HG03432 (cell line): ENCODE results near the gene CTSF.
"Not testable (repeated sequence)": the region's sequence is repeated elsewhere in the genome, so short reads cannot be mapped to it uniquely, and the experiment has no call there.

ENCODE experiments used
- ATAC-seq: cut with Tn5 transposase; IDR thresholded peaks from one replicate; pipeline ENCODE4 v1.9.1; 2021; ENCODE audit warnings: mild to moderate bottlenecking, moderate library complexity; ENCODE audit not compliant: unreplicated experiment

The CTSF gene

DNA sequence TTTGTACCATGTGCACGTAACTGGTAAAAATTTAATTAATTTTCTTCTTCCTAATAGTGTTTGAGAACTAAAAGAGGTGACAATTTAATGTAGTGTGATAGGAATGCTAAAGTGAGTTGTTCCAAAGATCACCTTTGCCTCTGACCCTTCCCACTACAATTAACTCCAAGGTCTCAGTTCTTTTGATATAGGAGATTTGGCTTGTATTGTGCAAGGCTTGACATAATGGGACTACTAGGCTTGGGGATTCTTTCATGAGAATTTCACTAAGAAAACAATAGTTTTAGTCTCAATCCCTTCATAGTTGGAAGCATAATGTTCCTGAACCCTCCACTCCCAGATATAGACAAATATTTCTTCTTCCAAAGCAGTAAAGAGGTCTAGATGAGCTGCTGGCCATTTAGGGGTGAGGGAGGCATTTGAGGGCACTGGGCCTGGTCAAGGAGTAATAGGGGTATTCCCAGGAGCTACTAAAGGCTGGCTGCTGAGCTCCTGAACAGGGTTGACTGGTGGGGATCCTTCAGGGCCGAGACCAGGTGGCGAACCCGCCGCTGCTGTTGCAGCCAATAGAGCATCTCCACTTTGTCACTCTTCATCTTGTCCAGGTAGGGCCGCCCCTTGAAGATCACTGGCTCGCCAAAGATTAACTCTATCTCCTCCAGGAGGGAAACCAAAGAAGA lies 21.7 kb upstream of the CTSF start:
- no peak for ATAC-seq

DNA sequence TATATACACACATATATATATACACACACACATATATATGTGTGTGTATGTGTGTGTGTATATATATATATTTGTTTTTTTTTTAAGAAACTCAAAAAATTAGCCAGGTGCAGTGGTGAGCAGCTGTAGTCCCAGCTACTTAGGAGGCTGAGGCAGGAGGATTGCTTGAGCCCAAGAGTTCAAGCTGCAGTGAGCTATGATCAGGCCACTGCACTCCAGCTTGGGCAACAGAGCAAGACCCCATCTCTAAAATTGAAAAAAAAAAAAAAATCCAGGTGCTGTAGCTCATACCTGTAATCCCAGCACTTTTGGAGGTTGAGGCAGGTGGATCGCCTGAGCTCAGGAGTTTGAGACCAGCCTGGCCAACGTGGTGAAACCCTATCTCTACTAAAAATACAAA lies 20.9 kb upstream of the CTSF start:
- ATAC-seq, result not testable (repeated sequence)

DNA sequence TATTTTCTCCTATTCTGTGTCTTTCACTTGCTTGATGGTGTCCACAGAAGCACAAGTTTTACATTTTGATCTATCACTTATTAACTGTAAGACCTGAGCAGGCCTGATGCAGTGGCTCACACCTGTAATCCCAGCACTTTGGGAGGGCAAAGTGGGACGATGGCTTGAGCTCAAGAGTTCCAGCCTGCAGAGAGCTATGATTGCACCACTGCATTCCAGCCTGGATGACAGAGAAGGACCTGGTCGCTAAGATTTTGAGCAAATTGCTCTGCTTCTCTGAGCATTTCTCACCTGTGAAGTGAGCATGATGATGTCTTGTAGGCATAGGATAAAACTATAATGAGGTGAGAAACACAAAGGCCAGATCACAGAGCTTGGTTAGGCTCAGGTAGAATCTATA lies 17.7 kb upstream of the CTSF start:
- no peak for ATAC-seq

DNA sequence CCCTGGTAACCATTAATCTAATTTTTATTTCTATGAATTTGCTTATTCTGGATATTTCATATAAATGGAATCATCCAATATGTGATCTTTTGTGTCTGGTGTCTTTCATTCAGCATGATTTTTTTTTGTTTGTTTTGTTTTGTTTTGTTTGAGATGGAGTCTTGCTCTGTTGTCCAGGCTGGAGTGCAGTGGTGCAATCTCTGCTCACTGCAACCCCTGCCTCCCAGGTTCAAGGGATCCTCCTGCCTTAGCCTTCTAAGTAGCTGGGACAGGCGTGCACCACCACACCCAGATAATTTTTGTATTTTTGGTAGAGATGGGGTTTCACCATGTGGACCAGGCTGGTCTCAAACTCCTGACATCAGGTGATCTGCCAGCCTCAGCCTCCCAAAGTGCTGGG lies 17.0 kb upstream of the CTSF start:
- ATAC-seq, result not testable (repeated sequence)

DNA sequence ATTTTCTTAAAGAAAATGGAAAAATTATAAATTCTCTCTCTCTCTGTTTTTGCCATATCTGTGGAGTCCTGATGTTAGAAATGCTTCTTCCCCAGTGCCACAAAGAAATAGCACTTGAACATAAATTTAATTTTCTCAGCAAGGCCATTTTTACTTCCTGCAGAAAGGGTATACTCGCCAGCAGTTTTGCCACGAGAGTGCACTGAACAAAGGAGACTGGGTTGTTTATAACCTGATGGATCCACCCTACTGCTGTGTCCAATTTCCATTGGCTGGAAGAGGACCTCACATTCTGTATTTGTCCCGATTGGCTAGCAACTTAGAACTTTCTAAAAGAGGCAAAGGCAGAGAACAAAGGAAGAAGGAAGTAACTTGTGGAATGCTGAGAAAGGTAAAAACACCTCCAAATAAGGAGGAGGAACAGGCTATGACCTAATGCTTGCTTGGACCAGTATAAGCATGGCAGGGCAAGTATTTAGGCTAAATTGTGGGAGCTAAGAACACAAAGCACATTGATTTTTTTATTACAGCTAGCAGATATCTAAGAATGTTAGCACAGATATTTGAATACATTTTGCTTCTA lies 14.2 kb upstream of the CTSF start:
- not testable (repeated sequence) for ATAC-seq

DNA sequence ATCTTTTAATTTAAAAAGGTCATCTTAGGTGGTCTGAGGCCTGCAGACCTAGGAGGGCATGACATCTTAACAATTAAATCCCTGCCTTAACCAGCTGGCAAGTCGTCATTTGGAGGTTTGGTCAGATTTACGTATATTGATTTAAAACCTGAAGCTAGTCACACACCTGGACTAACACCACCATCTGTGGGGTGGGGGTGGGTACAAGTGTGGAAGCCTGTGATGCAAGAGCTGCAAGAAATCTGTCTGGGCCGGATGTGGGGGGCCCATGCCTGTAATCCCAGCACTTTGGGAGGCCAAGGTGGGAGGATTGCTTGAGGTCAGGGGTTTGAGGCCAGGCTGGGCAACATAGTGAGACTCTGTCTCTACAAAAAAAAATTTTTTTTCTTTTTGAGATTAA lies 12.9 kb upstream of the CTSF start:
- no peak for ATAC-seq

DNA sequence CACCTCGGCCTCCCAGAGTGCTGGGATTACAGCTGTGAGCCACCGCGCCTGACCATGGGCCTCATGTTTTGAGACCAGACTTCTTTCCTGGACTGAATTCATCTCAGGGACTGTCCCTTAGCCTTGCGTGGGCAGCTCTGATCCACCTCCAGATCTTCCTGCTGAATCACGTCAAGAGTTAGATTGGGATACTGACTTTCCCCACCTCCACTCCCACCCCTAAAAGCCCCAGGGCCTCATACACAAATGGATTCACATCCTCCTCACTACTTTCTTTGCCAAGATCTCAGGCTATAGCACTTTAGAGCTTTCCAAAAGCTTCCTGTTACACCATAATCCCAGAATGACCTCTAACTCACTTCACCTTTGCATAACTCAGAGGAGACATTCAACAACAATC lies 12.4 kb upstream of the CTSF start:
- no peak for ATAC-seq

DNA sequence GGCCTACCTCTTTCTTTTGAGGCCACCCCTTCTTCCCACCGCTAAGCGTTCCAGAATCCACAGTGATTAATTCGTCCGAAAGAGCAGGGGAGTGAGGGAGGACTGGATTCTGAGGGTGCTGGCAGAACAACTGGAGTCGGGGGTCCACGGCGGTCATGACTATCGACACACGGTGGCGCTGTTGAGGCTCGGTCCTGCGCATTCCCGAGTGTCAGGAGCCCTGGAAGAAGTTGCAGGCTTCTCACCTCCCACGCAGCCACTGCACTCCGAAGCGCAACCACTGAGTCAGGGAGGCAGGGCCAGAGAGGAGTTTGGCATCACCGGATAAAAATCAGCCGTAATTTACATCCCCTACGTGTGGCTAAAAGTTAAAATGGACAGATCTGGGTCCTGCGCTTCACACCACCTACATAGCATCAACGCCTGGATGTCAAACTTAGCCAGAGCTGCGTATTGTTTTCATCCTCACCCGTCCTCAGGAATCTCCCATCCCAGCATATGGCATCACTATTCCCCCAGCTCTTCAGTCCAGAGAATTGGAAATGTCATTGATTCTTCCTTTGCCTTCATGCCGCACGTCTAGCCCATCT lies 10.7 kb upstream of the CTSF start:
- ATAC-seq, result no peak

DNA sequence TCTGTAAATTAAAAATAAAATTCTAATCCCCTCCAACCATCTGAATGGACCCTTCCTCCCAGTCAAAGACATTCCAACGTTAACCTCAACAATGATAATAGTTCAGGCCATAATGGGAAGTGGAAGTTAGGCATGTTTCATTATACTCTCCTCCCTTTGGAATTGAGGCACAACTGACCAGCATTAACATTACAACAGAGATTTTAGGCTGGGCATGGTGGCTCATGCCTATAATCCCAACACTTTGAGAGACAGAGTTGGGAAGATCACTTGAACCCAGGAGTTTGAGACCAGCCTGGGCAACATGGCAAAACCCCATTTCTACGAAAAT lies 2.4 kb upstream of the CTSF start:
- ATAC-seq, result no peak

DNA sequence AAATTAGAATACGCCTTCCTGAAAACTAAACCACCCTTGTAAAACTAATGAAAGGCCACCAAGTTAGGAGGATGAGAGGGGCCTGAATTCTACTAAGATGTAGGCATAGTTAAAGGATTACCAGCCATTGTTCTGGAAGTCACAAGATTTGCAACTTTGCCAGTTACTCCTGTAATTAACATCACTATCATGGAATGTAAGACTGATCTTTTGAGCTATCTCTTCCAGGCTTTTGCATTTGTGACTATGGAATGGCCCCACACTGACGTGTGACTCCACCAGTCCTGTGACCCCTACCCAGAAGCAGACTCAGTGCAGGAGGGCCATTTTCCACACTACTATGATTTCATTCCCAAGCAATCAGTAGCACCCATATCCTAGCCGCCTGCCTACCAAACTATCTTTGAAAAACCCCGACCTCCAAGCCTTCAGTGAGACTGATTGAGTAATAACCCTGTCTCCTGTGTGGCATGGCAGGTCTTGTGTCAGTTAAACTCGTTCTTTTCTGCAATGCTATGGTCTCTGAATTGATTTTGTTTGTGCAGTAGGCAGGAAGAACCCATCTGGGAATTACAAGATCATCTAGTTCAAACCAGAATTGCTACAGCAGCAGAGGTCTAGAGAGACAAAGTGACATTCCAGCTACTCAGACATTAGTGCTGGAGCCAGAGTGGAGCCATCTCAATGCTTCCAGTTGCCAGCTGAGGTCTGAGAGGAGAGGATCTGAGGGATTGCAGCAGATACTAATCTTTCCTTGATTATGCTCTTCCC lies 1.9 kb upstream of the CTSF start:
- no peak for ATAC-seq

DNA sequence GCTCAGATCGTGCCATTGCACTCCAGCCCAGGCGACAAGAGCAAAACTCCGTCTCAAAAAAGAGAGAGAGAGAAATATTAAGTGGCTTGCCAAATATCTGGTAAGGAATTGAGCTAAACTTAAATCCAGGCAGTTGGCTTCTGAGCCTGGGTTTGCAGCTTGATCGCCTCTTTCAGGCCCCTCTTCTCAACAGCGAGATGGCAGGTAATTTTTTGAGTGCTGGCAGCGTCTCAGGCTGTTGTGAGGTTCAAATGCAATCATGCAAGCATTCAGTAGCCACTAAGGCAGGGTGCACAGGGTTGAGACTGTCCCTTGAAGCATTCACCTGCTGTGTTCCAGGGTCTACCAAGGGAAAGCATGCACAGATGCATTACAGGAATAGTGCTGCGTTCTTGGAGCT lies 670 bp upstream of the CTSF start:
- no peak for ATAC-seq

DNA sequence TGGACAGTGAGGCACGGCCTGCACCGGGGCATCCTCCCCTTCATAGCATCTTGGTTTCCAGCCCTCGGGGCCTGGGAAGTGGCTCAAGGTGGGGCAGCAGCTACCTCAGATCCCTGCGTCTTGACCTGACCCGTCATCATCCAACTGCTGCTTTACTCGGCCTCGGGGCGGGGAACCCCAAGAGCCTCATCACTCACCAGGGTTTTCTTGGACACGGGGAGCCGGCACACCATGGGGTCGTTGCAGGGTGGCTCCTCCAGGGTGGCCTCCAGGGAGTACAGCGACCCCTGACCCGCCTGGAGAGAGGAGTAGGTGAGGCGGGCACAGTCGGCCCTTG lies 651 bp downstream of the CTSF start:
- ATAC-seq, result no peak

DNA sequence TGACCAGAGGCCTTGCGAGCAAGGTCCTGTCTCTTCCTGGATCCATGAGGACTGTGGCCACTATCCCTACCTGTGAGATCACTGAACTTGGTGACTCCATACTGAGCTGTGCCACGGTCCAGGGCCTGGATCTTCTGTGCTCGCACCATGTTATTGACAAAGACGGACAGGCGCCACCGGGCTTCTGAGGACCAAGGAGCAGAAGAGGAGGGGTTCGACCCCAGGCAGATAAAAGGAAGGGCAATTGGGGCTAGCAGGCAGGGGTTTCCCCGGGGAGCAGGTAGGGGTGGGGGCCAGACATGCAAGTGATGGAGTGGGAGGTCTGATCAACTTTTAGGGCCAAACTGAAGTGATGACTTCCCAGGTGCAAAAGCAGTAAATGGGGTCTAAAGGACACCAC lies 2.2 kb downstream of the CTSF start:
- no peak for ATAC-seq

DNA sequence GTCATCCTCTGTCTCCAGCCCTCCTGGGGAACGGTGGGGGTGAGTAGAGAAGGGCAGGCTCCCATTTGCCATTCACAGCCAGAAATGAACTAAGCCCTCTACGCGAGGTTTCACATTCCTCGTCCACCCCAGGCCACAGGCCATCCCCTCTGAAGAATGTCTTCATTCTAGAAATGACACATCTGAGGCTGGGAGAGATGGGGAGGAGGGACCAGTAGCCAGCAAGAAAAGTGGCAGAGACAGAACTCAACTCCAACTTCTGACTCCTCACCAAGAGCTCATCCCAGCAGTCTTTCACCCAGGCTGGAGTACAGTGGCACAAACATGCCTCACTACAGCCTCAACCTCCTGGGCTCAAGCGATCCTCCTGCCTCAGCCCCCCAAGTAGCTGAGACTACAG lies 3.4 kb downstream of the CTSF start:
- ATAC-seq, result no peak

DNA sequence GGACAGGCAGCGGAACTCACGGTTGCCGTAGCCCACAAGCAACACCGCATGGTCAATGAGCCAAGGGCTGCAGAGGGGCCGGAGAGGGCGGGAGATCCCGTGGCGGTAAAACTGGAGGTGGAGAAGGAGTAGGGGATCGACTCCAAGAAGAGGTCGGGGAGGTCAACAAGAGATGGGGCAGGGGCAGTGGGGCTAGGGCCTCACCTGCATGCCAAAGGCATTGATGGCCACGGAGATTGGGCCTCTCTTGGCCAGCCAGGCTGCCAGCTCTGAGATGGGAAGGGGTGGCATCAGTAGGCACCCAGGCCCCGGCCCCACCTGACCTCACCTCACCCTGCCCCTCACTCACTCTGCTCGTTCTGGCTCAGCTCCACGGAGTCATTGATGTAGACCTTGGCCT lies 3.9 kb downstream of the CTSF start:
- no peak for ATAC-seq

DNA sequence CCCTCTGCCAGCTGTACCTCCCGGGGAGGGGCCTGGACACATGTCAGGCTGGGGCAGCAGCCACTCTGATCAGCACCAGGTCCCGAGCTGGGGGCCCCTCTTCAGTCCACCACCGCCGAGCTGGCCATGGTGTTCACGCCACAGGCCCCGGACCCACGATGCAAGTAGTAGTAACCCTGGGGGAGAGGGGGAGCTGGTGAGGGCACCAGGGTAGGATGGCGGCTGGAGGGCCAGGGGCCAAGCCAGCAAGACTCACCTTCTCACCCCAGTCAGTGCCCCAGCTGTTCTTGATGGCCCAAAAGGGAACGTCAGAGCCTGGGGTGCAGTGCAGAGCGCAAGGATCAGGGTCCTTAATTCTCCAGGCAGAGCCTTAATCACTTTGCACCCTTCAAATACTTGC lies 4.6 kb downstream of the CTSF start:
- ATAC-seq, result no peak

DNA sequence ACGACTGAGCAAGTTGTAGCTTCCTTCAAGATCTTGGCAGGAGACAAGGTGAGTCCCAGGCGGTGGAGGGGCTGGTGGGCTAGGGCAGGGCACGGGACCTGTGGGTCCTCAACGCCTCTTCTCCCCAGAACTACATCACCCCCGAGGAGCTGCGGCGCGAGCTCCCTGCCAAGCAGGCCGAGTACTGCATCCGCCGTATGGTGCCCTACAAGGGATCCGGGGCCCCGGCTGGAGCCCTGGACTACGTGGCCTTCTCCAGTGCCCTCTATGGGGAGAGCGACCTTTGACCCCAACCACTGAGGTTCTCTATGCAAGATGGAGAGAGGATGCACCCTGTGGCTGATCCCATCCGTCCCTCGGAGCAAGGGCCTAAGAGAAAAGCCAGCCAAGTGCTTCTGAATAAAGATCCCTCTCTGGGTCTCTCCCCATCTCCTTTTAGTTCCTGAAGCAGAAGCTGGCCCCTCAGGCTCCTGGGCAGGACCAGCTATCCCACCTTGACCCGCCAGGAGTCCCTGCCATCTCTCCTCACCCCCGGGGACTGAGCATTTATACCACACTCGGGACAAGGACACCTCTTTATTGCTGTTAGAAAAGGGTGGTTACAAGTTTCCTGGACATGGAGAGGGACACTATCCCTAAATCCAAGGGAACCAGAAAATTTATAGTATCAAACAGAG lies 5.4 kb downstream of the CTSF start:
- no peak for ATAC-seq

DNA sequence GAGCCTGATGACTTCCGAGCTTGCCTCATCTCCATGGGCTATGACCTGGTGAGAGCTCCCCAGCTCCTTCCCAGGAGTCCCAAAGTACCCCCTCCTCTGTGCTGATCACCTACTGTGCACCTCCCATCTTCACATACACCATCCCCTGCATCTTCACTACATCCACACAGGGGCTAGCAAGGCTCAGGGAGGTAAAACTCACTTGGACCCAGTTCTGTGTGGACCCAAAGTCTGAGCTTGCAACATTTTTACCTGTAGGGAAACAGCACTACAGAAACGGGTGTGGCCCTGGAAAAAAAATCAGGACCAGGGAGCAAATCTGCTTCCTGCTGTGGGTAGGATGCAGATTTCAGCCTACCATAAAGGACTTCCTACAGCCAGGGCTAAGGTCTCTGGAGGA lies 6.1 kb downstream of the CTSF start:
- ATAC-seq, result no peak

DNA sequence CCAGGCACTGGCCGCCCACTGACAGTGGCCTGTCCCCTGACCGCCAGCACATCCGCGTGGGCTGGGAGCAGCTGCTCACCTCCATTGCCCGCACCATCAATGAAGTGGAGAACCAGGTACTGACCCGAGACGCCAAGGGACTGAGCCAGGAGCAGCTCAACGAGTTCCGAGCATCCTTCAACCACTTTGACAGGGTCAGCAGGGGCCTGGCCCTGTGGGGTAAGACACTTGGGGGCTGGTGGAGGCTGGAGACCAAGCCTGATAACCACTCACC lies 6.5 kb downstream of the CTSF start:
- ATAC-seq, result no peak

DNA sequence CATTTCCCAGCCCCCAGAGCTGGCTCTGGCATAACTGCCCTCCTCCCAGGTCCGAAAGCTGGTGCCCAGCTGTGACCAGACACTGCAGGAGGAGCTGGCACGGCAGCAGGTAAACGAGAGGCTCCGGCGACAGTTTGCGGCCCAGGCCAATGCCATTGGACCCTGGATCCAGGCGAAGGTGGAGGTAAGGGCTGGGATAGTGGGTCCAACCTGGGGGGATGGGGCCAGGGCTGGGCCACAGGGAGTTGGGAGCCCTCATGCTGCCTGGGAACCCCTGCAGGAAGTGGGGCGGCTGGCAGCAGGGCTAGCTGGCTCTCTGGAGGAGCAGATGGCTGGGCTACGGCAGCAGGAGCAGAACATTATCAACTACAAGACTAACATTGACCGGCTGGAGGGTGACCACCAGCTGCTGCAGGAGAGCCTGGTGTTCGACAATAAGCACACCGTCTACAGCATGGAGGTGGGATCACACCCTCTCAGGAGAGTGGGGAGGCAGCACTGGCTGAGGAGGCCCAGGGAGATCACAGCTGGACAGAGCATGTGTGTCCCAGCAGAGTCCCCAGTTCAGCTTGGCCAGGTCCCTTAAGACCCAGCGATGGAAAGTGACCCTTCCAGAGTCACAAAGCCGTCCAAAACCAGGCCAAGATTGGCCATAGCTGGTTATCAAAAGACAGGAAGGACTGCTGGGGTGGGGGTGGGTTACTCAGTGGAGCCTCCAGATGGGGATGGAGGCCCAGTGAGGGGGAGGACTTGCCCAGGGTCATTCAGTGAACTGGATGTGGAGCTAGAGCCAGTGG lies 7.0 kb downstream of the CTSF start:
- ATAC-seq, result no peak
